Peyer's patch (tissue), 4 donors: ENCODE measurements around the gene PTMA.

Experiments
- POLR2A ChIP-seq, 2 donors: fragments of 450-650 bp; IDR thresholded peaks; one replicate each; pipeline ENCODE4 v1.5.1; 2017; ENCODE audit warnings: antibody characterized with exemption in 2 of 2, mild to moderate bottlenecking in 2 of 2, moderate library complexity in 2 of 2
- TF ChIP-seq, protein P1 (sequence below), 6 experiments: fragments of 450-650 bp in 4 of 6; fragments of 200-600 bp in 2 of 6; sonication (generic) in 1 of 6; IDR thresholded peaks; one replicate each; pipeline ENCODE4 v1.5.1; 2017 to 2019; ENCODE audit warnings: antibody characterized with exemption in 6 of 6, mild to moderate bottlenecking in 3 of 6, moderate library complexity in 1 of 6

GRCh38 chr2:231673348-231673770 is 35.0 kb upstream of the PTMA start:
- TF ChIP-seq, protein P1, sequence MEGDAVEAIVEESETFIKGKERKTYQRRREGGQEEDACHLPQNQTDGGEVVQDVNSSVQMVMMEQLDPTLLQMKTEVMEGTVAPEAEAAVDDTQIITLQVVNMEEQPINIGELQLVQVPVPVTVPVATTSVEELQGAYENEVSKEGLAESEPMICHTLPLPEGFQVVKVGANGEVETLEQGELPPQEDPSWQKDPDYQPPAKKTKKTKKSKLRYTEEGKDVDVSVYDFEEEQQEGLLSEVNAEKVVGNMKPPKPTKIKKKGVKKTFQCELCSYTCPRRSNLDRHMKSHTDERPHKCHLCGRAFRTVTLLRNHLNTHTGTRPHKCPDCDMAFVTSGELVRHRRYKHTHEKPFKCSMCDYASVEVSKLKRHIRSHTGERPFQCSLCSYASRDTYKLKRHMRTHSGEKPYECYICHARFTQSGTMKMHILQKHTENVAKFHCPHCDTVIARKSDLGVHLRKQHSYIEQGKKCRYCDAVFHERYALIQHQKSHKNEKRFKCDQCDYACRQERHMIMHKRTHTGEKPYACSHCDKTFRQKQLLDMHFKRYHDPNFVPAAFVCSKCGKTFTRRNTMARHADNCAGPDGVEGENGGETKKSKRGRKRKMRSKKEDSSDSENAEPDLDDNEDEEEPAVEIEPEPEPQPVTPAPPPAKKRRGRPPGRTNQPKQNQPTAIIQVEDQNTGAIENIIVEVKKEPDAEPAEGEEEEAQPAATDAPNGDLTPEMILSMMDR (IDR thresholded peaks at IDR 0.05): no peak
- no peak for TF ChIP-seq POLR2A (IDR thresholded peaks at IDR 0.05)
